NCI-H146 (cell line): ENCODE data around the gene EPN1.
"Not testable (repeated sequence)": the region's sequence is repeated elsewhere in the genome, so short reads cannot be mapped to it uniquely, and the experiment has no call there.

Source experiments
- DNase-seq: peaks from one replicate; lab custom pipeline; 2025; lab: John Stamatoyannopoulos, UW

Gene EPN1

GRCh38 chr19:55720214-55720746 is 45.3 kb downstream of the EPN1 start:
- no peak for DNase-seq

DNA sequence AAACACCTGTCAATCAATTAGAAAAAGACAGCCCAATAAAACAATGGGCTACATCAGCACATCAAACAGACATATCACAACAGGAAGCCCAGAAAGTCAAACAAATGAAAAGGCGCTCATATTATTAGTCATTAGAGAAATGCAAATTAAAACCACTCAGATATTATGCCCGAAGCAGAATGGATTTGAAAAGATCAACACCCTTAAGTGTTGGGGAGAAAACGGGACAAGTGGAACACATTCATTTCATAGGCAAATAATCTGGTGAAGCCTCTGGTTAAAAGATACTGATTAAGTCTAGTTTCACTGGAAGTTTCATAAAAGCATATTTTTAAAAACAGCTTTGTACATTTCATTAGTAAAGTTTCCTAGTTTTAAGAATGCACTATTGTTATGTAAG is 45.8 kb downstream of the EPN1 start:
- no peak for DNase-seq

DNA sequence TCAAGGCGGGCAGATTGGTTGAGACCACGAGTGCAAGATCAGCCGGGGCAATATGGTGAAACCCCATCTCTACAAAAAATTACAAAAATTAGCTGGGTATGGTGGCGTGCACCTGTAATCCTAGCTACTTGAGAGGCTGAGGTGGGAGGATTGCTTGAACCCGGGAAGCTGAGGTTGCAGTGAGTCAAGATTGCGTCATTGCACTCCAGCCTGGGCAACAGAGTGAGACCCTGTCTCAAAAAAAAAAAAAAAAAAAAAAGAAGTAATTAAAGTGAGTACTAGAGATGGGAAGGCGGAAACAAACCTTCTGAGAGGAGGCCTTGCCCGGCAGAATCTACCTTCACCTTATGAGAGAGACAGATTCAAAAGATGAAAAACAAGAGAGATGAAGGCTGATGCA is 48.5 kb downstream of the EPN1 start:
- DNase-seq = no peak

GRCh38 chr19:55730378-55730777 is 55.4 kb downstream of the EPN1 start:
- DNase-seq = not testable (repeated sequence)

GRCh38 chr19:55738302-55738701 is 63.3 kb downstream of the EPN1 start, which contains the start of gene NLRP9:
NLRP9 (minus strand) TSS chr19:55738402; CDS start chr19:55738374, 28 bp downstream.
- no peak for DNase-seq

GRCh38 chr19:55750715-55751114 is 75.7 kb downstream of the EPN1 start:
- DNase-seq = no peak

- no peak for DNase-seq
Observed at GRCh38 chr19:55753401-55753800, 78.4 kb downstream of the EPN1 start.

GRCh38 chr19:55756808-55757207 is 81.8 kb downstream of the EPN1 start:
- not testable (repeated sequence) for DNase-seq

DNA sequence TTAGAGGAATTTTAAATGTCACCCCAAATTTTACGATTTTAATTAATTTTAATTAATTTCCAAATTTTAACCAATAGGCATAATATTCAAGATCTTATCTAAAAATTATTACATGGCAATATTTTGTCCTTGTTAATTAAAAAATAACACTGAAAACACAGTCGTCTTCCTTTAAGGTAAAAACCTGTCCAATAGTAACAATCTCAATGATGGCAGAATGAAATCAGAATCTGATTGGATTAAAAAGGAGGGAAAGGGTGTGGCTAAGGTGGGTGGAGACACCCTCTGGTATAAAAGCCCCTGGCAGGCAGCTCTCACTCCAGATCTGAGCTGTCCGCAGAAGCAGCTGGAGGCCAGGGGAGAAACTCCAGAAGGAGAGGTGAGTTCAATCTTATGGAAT is 83.8 kb downstream of the EPN1 start, which contains the start of gene RFPL4A:
RFPL4A (plus strand) TSS at position 301 of the 400 bp plus-strand sequence. CDS start 2,704 bp downstream, outside the sequence.
- not testable (repeated sequence) for DNase-seq
